Stimulated activated CD8-positive, alpha-beta memory T cell treated with anti-CD3 and anti-CD28 coated beads, Interleukin-12 subunit alpha, Interleukin-12 subunit beta, amount 100 ng/mL, for 24 hours (primary cell): ENCODE results near the gene SAMD13.

ENCODE experiments used
- DNase-seq: peaks from one replicate; pipeline ENCODE4 v3.0.0-alpha.2; 2020; ENCODE audit errors: extremely low read depth

Gene SAMD13

DNA sequence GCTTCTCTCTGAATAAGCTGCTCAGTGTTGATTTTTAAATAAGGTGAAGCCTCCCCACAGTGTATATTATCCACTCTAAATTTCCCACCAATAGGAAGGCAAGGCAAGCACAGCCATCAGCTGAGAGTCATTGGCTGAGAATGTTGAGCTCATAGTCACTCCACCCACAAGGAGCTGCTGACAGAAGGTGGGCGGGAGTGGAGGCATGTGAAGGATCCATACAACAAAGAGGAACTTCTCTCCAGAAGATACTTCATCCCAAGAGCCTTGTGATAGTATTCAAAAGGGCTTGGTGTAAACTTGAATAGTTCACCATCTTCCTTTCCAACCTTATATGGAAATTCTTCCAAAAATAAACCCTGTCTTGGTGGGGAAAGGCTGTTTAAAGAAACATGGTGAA, 42.8 kb downstream of the SAMD13 start:
- DNase-seq = no peak

DNA sequence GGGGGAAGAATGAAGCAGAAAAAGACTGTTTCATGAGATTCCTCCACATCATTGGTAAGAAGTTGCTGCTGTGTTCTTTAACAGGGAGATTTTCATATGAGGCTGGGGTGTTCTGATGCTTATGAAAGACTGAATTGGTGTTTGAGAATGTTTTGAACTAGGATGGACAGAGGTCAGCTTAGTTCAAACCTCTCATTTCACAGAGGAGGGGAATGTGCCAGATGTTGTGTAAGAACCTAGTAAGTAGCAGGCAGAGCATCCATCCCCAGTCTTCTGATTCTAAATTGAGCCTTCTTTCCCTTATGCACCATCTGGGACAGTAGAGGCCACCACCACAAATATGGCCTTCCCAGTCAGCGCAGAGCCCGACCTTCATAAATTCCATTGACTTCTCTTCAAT, 43.7 kb downstream of the SAMD13 start:
- DNase-seq = no peak

DNA sequence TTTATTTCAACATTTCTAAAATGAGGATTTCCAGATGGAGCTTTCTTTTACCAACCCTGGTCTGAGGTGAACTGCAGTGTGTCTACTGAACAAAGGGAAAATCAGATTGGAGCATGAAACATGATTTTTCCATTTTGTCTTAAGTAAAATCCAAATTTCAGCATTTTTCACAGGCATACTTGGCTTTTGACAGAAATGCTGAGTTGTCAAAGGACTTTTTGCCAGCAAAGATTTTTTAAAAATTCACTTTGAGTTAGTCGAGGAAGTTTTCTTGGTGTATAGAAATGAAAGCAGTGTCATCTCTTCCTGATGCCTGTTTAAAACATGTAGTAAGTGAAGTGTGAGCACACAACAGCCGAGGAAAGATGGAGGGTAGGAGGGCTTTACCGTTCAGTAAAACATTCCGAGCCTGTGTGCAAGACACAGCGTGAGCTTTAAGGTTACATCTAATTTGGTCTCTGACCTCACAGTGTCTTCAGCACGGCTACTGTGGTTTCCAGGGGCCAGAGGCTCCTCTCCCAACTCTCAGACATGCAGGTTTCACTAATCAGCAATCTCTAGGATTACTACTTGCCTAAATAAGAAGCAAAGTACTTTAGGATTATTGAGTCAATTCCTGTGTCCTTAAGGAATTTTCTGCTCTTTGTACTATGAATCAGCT, 45.9 kb downstream of the SAMD13 start:
- no peak for DNase-seq

- DNase-seq = no peak
These were observed 46.5 kb downstream of the SAMD13 start for GRCh38 chr1:84347932-84348555.

GRCh38 chr1:84348759-84349158, 47.3 kb downstream of the SAMD13 start:
- no peak for DNase-seq

GRCh38 chr1:84350104-84350503, 48.6 kb downstream of the SAMD13 start:
- no peak for DNase-seq

DNA sequence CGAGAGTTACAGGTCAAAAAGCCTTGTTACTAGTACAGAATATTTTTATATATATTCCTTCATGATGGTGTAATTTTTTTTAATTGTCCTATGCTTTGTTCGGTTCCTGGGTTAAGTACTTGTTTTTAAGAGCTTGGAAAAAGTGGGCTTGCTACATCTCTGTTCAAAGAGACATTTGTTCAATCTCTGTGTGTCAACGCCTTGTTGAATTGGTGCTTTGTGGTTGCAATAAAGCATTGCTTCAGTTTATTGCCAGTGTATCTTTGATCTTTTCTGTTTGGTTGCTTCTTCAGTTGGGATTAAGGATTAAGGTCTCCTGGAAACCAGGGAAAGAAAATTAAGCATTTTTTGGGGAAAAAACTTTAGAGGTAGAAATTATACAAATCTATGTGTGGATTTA, 49.0 kb downstream of the SAMD13 start:
- DNase-seq = no peak

GRCh38 chr1:84352298-84353106, 51.0 kb downstream of the SAMD13 start:
- DNase-seq = no peak

DNA sequence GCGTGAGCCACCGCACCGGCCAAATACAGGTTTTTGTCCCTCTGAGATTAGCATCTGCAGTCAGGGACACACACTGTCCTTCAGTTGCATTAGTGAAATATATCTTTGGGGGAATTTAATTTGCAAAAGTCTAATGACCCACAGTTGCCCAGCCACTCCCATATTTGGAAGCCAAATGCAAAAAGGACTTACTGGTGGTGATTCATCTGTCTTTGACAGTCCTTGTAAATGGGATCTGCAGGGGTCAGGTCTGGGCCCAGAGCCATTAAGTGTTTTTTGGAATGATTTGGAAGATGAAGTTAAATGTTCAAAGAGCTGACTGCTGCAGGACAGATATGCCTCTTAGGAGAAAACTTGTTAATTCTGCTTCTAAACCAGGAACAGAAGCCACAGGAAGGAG, 52.2 kb downstream of the SAMD13 start:
- no peak for DNase-seq

GRCh38 chr1:84355556-84355955, 54.0 kb downstream of the SAMD13 start:
- no peak for DNase-seq

GRCh38 chr1:84356881-84357280, 55.4 kb downstream of the SAMD13 start:
- DNase-seq = no peak

DNA sequence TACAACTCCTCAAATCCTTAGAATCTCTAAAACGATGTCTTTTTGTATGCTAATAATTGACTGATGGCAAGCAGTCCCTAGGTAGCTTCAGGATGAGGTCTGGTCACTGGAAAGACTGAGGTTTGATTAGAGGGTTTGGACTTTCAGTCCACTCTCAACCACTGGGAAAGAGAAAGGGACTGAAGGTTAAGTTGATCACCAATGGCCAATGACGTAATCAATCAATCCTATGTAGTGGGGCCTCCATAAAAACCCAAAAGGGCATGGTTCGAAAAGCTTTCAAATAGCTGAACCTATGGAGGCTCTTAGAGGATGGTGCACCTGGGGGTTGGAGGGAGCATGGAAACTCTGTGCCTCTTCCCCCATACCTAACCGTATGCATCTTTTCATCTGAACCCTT, 57.2 kb downstream of the SAMD13 start:
- no peak for DNase-seq

- DNase-seq = no peak
These were observed 58.8 kb downstream of the SAMD13 start for GRCh38 chr1:84360316-84360715.

DNA sequence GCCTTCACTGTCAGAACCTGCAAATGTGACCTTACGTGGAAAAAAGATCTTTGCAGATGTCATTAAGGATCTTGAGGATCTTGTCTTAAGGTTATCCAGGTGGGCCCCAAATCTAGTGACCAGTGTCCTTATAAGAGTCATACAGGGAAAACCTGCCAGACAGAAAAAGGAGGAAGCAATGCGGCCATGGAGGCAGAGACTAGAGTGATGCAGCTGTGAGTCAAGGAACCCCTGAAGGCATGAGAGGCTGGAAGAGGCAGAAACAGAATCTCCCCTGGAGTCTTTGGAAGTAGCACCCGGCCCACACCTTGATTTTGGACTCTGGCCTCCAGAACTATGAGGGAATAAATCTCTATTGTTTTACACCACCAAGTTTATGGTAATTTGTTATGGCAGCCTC, 60.3 kb downstream of the SAMD13 start:
- DNase-seq = no peak

- no peak for DNase-seq
These were observed 61.5 kb downstream of the SAMD13 start for GRCh38 chr1:84363019-84363418.

GRCh38 chr1:84363622-84364021, 62.1 kb downstream of the SAMD13 start:
- DNase-seq = no peak

GRCh38 chr1:84365225-84366221, 64.0 kb downstream of the SAMD13 start:
- DNase-seq = no peak

DNA sequence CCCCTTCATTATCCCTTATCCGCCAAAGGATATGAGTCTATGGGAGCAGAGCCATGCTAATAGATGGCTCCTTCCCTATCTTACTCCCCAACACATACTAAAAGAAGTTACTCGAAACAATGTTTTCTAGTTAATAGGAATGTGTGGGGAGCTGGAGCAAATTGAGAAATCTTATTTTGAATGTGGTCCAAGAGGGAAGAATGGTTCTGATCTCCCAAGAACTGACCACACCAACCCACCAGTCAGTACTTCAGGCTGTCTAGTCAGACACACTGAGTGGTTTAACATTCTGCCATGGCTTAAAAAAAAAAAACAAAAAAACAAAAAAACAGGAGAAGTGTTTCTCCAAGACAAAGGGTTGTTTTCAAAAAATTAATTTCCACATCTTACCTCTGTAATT, 65.3 kb downstream of the SAMD13 start:
- DNase-seq = no peak

DNA sequence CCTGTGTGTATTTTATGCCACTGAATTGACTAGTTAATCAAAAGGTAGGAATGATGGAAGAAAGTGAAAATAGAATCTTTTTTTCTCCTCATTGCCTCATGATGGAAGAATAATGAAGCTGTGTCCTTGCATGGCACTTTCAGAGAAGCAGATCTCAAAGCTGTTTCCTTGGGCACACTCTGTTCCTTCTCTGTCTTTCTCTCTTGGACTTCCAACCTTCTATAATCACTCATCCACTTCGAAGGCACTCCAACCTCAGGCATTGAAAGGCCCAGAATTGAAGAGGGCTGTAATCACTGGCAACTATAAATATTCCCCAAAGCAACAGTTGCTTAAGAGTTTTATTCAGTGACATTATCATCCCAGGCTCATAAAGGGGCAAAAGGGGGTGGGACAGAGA, 65.7 kb downstream of the SAMD13 start:
- no peak for DNase-seq

DNA sequence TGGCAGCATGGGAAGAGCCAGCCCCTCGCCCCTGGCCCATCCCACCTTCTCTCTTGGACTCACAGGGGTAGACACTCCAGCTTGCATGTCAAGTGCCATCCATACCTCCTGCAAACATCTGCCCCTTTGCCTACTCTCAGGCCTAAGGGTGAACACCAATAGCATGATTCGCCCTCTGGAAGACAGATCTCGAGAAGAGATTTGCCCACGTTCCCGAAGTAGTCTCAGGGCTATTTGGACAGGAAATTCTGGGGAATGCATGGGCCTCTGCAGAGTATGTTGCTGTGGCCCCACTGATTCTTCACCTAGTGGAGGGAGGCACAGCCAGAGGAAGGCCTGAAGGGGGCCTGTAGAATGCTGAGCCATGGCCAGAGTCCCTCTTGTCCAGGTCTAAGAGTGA, 66.9 kb downstream of the SAMD13 start:
- DNase-seq = no peak

- DNase-seq = no peak
These were observed 68.8 kb downstream of the SAMD13 start for GRCh38 chr1:84370266-84370665.
